Fibroblast of lung (primary cell): ENCODE data around the gene CASR.

ENCODE experiments used
- EZH2 ChIP-seq: IDR thresholded peaks from 2 replicates; pipeline ENCODE4 v1.5.1; 2012; ENCODE audit warnings: low read length, control low read depth, mild to moderate bottlenecking; ENCODE audit errors: missing control alignments
- TF ChIP-seq, protein P1 (sequence below), 2 donors: IDR thresholded peaks in 1 of 2; conservative IDR thresholded peaks in 1 of 2; 1 replicate in 1 of 2; 2 replicates in 1 of 2; pipeline ENCODE4 v1.5.1; 2011 to 2012; ENCODE audit warnings: low read length in 2 of 2, control low read depth in 1 of 2, inconsistent platforms in 1 of 2, low read depth in 1 of 2, mild to moderate bottlenecking in 1 of 2

DNA sequence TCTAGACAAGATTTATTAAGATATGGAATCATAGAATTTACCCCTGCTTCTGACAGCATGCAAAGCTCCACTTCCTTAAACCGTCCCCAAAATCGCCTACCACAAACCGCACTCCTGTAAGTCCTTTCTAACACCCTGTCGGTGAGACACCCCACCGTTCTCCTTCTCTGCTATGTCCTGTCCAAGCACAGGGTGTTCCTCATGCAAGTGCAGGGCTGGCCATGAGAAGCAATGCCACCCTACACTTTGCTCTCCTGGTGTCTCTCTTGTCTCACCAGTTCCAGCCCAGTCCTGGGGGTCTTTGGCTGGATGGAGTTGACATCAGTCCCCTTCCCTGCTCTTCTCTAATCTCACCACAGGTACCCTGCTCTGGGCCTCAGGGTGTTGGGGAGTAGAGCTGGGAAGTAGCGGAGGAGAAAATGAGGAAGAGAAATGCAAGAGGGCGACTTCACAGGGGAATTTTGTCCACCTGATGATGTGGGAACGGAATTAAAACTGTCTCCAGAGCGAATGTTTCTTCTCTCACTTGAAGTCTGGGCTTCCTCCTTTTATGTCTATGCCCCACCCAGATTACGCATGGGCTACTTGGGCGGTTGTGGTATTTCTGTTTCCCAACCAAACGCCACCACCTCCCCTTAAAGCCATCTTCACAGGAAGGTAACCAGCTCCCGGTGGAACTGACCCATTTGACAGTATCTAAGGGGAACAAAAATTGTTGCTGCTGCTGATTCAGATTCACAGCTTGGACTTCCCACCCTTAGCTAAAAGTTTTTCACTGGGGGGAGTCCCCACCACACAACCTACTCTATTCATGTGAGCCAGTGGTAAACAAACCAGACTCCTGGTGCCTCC is 49.9 kb downstream of the CASR start:
- TF ChIP-seq, protein P1, sequence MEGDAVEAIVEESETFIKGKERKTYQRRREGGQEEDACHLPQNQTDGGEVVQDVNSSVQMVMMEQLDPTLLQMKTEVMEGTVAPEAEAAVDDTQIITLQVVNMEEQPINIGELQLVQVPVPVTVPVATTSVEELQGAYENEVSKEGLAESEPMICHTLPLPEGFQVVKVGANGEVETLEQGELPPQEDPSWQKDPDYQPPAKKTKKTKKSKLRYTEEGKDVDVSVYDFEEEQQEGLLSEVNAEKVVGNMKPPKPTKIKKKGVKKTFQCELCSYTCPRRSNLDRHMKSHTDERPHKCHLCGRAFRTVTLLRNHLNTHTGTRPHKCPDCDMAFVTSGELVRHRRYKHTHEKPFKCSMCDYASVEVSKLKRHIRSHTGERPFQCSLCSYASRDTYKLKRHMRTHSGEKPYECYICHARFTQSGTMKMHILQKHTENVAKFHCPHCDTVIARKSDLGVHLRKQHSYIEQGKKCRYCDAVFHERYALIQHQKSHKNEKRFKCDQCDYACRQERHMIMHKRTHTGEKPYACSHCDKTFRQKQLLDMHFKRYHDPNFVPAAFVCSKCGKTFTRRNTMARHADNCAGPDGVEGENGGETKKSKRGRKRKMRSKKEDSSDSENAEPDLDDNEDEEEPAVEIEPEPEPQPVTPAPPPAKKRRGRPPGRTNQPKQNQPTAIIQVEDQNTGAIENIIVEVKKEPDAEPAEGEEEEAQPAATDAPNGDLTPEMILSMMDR (conservative IDR thresholded peaks at IDR 0.05 in 1 of 2, IDR thresholded peaks at IDR 0.05 in 1 of 2; ENCODE audit: low read depth in 1 of 2, low read length in 2 of 2): no peak
- TF ChIP-seq EZH2: no peak
